ENCODE results near the gene KLF6.

- no peak for TF ChIP-seq POLR2A (IDR thresholded peaks at IDR 0.05; ENCODE audit: low read length)
- TF ChIP-seq GATA1 (IDR thresholded peaks at IDR 0.05; ENCODE audit: low read depth, low read length): no peak
Observed at GRCh38 chr10:3829156-3830050, 44.4 kb upstream of the KLF6 start.

All from erythroblast (primary cell).